NAMALWA (cell line): ENCODE measurements around the gene AKR1C1.
"Not testable (repeated sequence)": the region's sequence is repeated elsewhere in the genome, so short reads cannot be mapped to it uniquely, and the experiment has no call there.

Experiments
- DNase-seq: peaks from one replicate; pipeline ENCODE4 v3.0.0-alpha.2; 2015; ENCODE audit warnings: low spot score

AKR1C1 gene

GRCh38 chr10:4962876-4963814 lies at the start of gene AKR1C1:
TSS of gene AKR1C1 (plus strand) at chr10:4963415. CDS start at chr10:4963445, 30 bp downstream.
- DNase-seq, result not testable (repeated sequence)

DNA sequence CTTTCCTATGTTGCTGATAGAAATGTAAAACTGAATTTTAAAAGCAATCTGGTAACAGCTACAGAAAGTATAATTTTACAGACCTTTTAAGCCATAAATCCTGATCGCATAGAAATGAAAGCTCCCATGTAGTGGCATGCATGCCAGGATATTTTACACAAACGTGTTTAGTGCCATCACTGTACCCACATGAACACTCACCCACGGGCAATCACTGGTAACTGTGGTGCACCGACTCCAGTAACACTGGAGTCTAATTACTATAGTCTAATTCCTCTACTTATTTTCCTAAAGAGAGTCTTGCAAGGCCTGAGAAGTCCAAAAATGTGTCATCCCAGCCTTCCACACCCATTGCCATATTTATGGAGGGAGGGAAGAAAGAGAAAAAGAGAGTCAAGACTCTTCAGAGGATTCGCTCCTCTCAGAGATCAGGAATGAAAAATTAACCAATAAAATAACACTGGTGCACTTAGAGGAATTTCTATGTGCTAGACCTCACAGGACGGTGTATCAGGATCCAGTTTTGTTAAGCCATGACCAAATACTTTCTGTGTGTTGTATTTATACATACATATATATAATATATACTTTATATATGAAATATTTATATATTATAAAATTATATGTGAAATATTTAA lies 48.9 kb upstream of the AKR1C1 start:
- no peak for DNase-seq

GRCh38 chr10:4916086-4916716 lies 47.0 kb upstream of the AKR1C1 start:
- DNase-seq, result no peak

DNA sequence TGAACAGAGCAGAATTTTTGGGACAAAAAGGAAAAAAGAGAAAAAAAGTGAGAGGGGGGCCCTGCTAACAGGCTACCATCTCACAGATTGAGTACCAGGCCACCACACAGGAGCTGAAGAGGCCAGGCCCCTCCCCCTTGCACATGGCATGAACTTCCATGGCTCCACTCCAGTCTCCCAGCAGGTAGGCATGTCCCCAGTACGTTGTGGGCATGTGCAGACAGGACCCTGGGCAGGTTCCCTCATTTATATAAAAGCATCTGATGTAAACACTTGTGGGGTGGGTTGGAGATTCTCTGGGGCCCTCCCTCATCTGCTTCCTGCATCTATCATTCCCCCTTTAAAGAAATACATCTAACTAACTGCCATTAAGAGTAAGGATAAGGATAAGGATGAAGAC lies 45.0 kb upstream of the AKR1C1 start:
- DNase-seq, result no peak

DNA sequence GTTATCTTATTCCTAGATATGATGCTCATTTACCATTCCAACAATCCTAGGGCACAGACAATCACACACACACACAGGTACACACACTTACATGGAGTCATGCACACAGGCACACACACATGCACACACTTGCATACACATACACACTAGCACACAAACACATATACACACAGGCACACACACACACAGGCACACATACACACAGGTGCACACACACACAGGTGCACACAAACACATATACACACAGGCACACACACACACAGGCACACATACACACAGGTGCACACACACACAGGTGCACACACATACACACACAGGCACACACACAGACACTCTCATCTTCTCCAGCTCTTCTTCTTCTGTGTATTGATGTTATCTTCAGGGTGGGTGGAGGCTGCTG lies 38.7 kb upstream of the AKR1C1 start:
- not testable (repeated sequence) for DNase-seq

DNA sequence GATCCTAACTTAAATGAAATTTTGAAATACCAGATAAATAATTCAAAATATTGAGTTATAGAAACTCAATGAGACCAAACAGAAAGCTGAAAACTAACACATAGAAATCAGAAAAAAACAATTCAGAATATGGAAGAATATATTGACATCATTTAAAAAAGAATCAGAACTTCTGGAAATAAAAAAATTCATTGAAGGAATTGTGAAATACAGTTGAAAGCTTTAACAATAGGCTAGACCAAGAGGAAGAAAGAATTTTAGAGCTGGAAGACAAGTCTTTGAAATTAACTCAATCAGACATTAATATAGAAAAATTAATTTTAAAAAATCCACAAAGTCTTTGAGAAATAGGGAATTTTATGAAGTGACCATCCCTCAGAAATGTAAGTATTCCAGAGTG lies 36.8 kb upstream of the AKR1C1 start:
- no peak for DNase-seq

GRCh38 chr10:4931587-4931986 lies 31.6 kb upstream of the AKR1C1 start:
- DNase-seq, result no peak

DNA sequence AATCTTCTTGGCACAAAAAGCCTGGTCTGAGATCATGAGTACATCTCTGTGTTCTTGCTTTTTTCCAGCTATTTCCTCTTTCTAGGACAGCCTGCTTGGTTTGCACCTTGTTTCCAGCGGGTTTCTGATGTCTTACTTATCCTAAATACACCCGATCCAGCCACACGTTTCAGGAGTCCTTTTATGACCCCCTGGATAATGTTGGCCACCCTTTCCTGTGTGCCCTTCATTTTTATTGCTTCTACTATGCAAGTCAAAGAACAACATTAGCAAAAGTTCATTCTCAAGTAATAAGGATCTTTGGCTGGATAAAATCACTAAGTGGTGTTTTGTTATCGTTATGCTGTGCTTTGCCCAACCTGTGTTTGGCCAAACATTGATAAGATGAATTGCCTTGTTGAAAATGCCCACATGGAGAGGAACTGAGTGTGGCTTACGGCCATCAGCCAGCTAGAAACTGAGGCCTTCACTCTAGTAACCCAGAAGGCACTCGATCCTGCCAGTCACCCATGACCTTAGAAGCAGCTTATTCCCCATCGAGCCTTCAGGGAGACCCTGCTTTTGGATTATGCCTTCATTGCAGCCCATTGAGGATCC lies 28.7 kb upstream of the AKR1C1 start:
- no peak for DNase-seq

DNA sequence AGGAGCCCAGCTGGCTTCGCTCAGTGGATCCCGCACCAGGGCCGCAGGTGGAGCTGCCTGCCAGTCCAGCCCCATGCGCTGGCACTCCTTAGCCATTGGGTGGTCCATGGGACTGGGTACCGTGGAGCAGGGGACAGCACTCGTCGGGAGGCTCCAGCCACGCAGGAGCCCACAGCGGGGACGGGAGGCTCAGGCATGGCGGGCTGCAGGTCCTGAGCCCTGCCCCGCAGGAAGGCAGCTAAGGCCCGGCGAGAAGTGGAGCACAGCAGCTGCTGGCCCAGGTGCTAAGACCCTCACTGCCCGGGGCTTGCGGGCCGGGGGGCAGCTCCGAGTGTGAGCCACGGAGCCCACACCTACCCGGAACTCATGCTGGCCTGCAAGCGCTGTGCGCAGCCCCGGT lies 25.9 kb upstream of the AKR1C1 start:
- DNase-seq, result no peak

- no peak for DNase-seq
Observed at GRCh38 chr10:4939224-4940072, 23.8 kb upstream of the AKR1C1 start.

- not testable (repeated sequence) for DNase-seq
Observed at GRCh38 chr10:4940073-4940428, 23.2 kb upstream of the AKR1C1 start.

DNA sequence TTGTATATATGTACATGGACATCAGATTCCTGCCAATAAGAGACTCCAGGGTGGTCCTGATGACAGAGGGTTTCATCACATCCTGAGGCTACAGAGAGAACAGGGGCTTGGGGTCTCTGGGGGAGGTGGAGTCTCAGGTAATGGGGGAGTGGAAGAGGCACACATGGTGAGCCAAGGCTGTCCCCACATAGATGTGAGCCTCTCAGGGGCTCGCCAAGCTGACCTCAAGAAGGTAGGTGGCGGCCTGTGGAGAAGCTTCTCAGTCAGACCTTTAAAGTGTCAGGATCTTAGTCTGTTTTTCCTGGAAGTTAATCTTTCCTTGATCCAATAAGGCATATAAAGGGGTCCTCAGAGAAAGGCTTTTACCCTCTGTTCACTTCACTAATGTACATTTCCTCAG lies 22.3 kb upstream of the AKR1C1 start:
- DNase-seq, result not testable (repeated sequence)

- DNase-seq, result no peak
Observed at GRCh38 chr10:4941540-4942330, 21.5 kb upstream of the AKR1C1 start.

GRCh38 chr10:4942931-4943330 lies 20.3 kb upstream of the AKR1C1 start:
- not testable (repeated sequence) for DNase-seq

- not testable (repeated sequence) for DNase-seq
Observed at GRCh38 chr10:4943416-4943815, 19.8 kb upstream of the AKR1C1 start.

DNA sequence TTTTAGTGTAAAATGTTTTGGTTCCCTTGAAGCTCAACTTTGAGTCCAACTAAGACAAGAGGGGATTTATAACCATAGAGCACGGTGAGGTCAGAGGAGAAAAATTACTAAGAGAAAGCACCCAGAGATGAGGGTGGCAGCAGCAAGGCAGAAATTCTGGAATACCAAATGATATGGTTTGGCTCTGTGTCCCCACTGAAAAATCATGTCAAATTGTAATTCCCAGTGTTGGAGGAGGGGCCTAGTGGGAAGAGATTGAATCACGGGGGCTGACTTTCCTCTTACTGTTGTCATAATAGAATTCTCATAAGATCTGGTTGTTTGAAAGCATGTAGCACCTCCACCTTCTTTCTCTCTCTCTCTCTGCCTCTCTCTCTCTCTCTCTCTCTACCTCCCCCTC lies 19.4 kb upstream of the AKR1C1 start:
- DNase-seq, result no peak

GRCh38 chr10:4944841-4945240 lies 18.4 kb upstream of the AKR1C1 start:
- DNase-seq, result no peak

GRCh38 chr10:4945766-4946717 lies 17.2 kb upstream of the AKR1C1 start:
- DNase-seq, result no peak

DNA sequence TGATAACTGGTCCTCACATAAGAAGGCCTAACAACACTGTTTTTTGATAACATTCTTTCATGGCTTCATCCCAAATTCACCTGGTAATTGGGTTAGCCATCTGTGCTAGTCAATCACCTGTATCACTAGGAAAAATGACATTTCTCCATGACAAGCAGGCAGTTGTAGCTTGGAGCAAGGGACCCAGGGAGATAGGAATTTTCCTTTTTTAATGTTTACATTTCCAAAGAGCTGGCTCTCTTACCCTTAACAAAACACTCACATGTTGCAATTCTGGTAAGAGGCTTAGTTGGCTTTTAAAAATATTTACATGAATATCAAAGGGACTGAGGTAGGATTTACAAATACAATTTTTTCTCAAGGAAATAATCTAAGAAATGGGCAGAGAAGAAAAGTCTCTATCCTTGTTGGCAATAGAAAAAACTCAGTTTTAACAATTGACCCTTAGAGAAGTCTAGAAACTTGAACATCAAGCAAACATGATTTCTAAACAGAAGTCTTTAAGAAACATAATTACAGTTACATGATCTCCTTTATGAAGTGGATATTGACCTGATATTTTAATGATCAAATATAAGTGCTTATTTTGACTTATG lies 16.1 kb upstream of the AKR1C1 start:
- DNase-seq, result no peak
